H9 (cell line): ENCODE results near the gene STAMBP. TPM values are rescaled to one million over a fixed set of nuclear protein-coding genes. Genes with fewer than 3 reads are reported as not detected.

ENCODE experiments used
- DNase-seq: peaks from one replicate; pipeline ENCODE4 v3.0.0-alpha.2; 2017
- H2AFZ ChIP-seq: one replicate; pipeline ENCODE4 v1.6.1; 2013; ENCODE audit warnings: mild to moderate bottlenecking, low read length, control low read depth, moderate library complexity
- H2AK5ac ChIP-seq: 2 replicates; pipeline ENCODE4 v1.6.1; 2013; ENCODE audit warnings: low read length, control low read depth, mixed read lengths; ENCODE audit not compliant: insufficient read length
- H2BK120ac ChIP-seq: one replicate; pipeline ENCODE4 v1.6.1; 2013; ENCODE audit warnings: low read depth, mild to moderate bottlenecking, low read length, control low read depth, inconsistent platforms; ENCODE audit not compliant: poor library complexity, severe bottlenecking
- H2BK12ac ChIP-seq: 2 replicates; pipeline ENCODE4 v1.6.1; 2013; ENCODE audit warnings: low read length, control low read depth, mixed read lengths, low read depth; ENCODE audit not compliant: insufficient read length
- H2BK15ac ChIP-seq: 2 replicates; pipeline ENCODE4 v1.6.1; 2013; ENCODE audit warnings: low read depth, low read length, control low read depth
- H2BK20ac ChIP-seq: one replicate; pipeline ENCODE4 v1.6.1; 2013; ENCODE audit warnings: low read depth, mild to moderate bottlenecking, low read length, control low read depth, inconsistent platforms; ENCODE audit not compliant: poor library complexity, severe bottlenecking
- H2BK5ac ChIP-seq: 2 replicates; pipeline ENCODE4 v1.6.1; 2013; ENCODE audit warnings: low read length, control low read depth, mixed read lengths; ENCODE audit not compliant: insufficient read length
- H3K14ac ChIP-seq: 2 replicates; pipeline ENCODE4 v1.6.1; 2013; ENCODE audit warnings: low read length, control low read depth; ENCODE audit not compliant: insufficient read depth
- H3K18ac ChIP-seq: 2 replicates; pipeline ENCODE4 v1.6.1; 2013; ENCODE audit warnings: low read depth, mild to moderate bottlenecking, mixed read lengths, low read length, control low read depth; ENCODE audit not compliant: insufficient read length
- H3K23ac ChIP-seq: 2 replicates; pipeline ENCODE4 v1.6.1; 2013; ENCODE audit warnings: low read length, control low read depth, mixed read lengths, low read depth; ENCODE audit not compliant: insufficient read length
- H3K23me2 ChIP-seq: 2 replicates; pipeline ENCODE4 v1.6.1; 2013; ENCODE audit warnings: low read depth, mild to moderate bottlenecking, mixed read lengths, low read length, control low read depth; ENCODE audit not compliant: insufficient read length, poor library complexity, severe bottlenecking
- H3K27ac ChIP-seq: 2 replicates; pipeline ENCODE4 v1.5.1; 2013; ENCODE audit warnings: low read length, control low read depth, mixed read lengths, low read depth; ENCODE audit not compliant: insufficient read length
- H3K27me3 ChIP-seq: 2 replicates; pipeline ENCODE4 v1.6.1; 2013; ENCODE audit warnings: low read length, control low read depth, inconsistent platforms; ENCODE audit not compliant: insufficient read depth
- H3K4ac ChIP-seq: 2 replicates; pipeline ENCODE4 v1.6.1; 2013; ENCODE audit warnings: low read depth, mild to moderate bottlenecking, control low read depth, inconsistent platforms, low read length, moderate library complexity
- H3K4me1 ChIP-seq: 2 replicates; pipeline ENCODE4 v1.6.1; 2013; ENCODE audit warnings: low read length, control low read depth, inconsistent platforms; ENCODE audit not compliant: insufficient read depth
- H3K4me2 ChIP-seq: 2 replicates; pipeline ENCODE4 v1.6.1; 2013; ENCODE audit warnings: low read length, control low read depth, mixed read lengths; ENCODE audit not compliant: insufficient read length, insufficient read depth
- H3K56ac ChIP-seq: 2 replicates; pipeline ENCODE4 v1.6.1; 2013; ENCODE audit warnings: low read depth, mild to moderate bottlenecking, mixed read lengths, low read length, control low read depth; ENCODE audit not compliant: insufficient read length
- H3K79me1 ChIP-seq: 2 replicates; pipeline ENCODE4 v1.6.1; 2013; ENCODE audit warnings: low read depth, mild to moderate bottlenecking, moderate library complexity, low read length, control low read depth, inconsistent platforms; ENCODE audit not compliant: insufficient read depth, poor library complexity, severe bottlenecking
- H3K79me2 ChIP-seq: 2 replicates; pipeline ENCODE4 v1.6.1; 2013; ENCODE audit warnings: low read length, control low read depth, inconsistent platforms; ENCODE audit not compliant: insufficient read depth
- H3K9ac ChIP-seq: 2 replicates; pipeline ENCODE4 v1.6.1; 2013; ENCODE audit warnings: low read length, control low read depth, mixed read lengths; ENCODE audit not compliant: insufficient read length; ENCODE audit errors: extremely low read depth
- H3K9me3 ChIP-seq: one replicate; pipeline ENCODE4 v1.6.1; 2013; ENCODE audit warnings: low read depth, low read length, inconsistent platforms; ENCODE audit not compliant: control insufficient read depth
- H3T11ph ChIP-seq: one replicate; pipeline ENCODE4 v1.6.1; 2013; ENCODE audit warnings: mild to moderate bottlenecking, low read length, control low read depth, inconsistent platforms
- H4K20me1 ChIP-seq: one replicate; pipeline ENCODE4 v1.6.1; 2013; ENCODE audit not compliant: control insufficient read depth, insufficient read length, insufficient read depth
- H4K5ac ChIP-seq: 2 replicates; pipeline ENCODE4 v1.6.1; 2013; ENCODE audit warnings: low read depth, mild to moderate bottlenecking, mixed read lengths, low read length, control low read depth; ENCODE audit not compliant: insufficient read length
- H4K8ac ChIP-seq: replicated peaks from 2 replicates; pipeline ENCODE4 v1.6.1; 2013; ENCODE audit warnings: low read length, control low read depth, mixed read lengths, low read depth; ENCODE audit not compliant: insufficient read length
- H4K91ac ChIP-seq: 2 replicates; pipeline ENCODE4 v1.6.1; 2013; ENCODE audit warnings: low read depth, mild to moderate bottlenecking, moderate library complexity, mixed read lengths, low read length, control low read depth; ENCODE audit not compliant: insufficient read length
- H3K27ac Mint-ChIP-seq, 3 experiments: 2 replicates in 2 of 3; 3 replicates in 1 of 3; pipeline ENCODE4 v1.8.0; 2020 to 2021; ENCODE audit warnings: mixed read lengths in 3 of 3, mild to moderate bottlenecking in 1 of 3, moderate library complexity in 1 of 3
- H3K27me3 Mint-ChIP-seq: 2 replicates; pipeline ENCODE4 v1.8.0; 2021; ENCODE audit warnings: low read depth, mild to moderate bottlenecking, moderate library complexity, mixed read lengths
- H3K36me3 Mint-ChIP-seq, 3 experiments: 2 replicates in 2 of 3; 3 replicates in 1 of 3; pipeline ENCODE4 v1.8.0; 2020 to 2021; ENCODE audit warnings: low read depth in 3 of 3, mixed read lengths in 3 of 3; ENCODE audit not compliant: insufficient read depth in 1 of 3
- H3K4me1 Mint-ChIP-seq, 2 experiments: 2 replicates each; pipeline ENCODE4 v1.8.0; 2020; ENCODE audit warnings: mixed read lengths in 2 of 2
- H3K4me3 Mint-ChIP-seq, 2 experiments: 2 replicates in 1 of 2; 3 replicates in 1 of 2; pipeline ENCODE4 v1.8.0; 2020 to 2021; ENCODE audit warnings: mild to moderate bottlenecking in 2 of 2, mixed read lengths in 2 of 2, moderate library complexity in 1 of 2
- H3K9me3 Mint-ChIP-seq, 2 experiments: 2 replicates in 1 of 2; 3 replicates in 1 of 2; pipeline ENCODE4 v1.8.0; 2020; ENCODE audit warnings: mild to moderate bottlenecking in 2 of 2, mixed read lengths in 2 of 2, moderate library complexity in 1 of 2
- CTCF ChIP-seq: fragments of 200-600 bp; sonication (generic); conservative IDR thresholded peaks from 3 replicates; pipeline ENCODE4 v1.8.0; 2021; ENCODE audit warnings: antibody characterized with exemption, mild to moderate bottlenecking
- WGBS: extraction: QIAGEN DNeasy Blood & Tissue Kit; methylation state at CpG from one replicate; pipeline ENCODE4 v1.1.7; 2013; ENCODE audit warnings: missing lambda C conversion rate, low lambda C conversion rate, mixed read lengths; ENCODE audit not compliant: insufficient read length; ENCODE audit errors: extremely low coverage; 5-methylcytosine and 5-hydroxymethylcytosine counted together
- total RNA-seq: library from RNA; stranded (reverse); gene quantifications from 2 replicates; pipeline ENCODE4 v1.2.1, GENCODE V29; 2021

STAMBP gene
- total RNA-seq, 1 experiment from 2014 or later = 45.5 TPM

- Histone ChIP-seq H3K4me2 (no peak overlapping the region), H3T11ph (no peak overlapping the region)
- H3K27ac Mint-ChIP-seq = no peak overlapping the region
Observed at GRCh38 chr2:73851274-73851673, 22.5 kb downstream of the STAMBP start.

More at GRCh38 chr2:73851274-73851673, 22.5 kb downstream of the STAMBP start:
- no peak overlapping the region for H2BK120ac ChIP-seq
- no peaks in the 10 kb centered on the region for H3K4me1 ChIP-seq
- no peaks in the 10 kb centered on the region for H3K23me2 ChIP-seq
- Mint-ChIP-seq H3K27me3 (no peaks in the 10 kb centered on the region), H3K36me3 (peaks cover 26 to 62% (median 59%) of the 10 kb centered on the region in 3 experiments; a peak in 6 of 7 replicates), H3K4me1 (no peaks in the 10 kb centered on the region), H3K9me3 (no peaks in the 10 kb centered on the region), H3K4me3 (no peak overlapping the region)
- no peak overlapping the region for H4K91ac ChIP-seq
- no peak overlapping the region for H3K23ac ChIP-seq
- H3K27me3 ChIP-seq = no peaks in the 10 kb centered on the region
- no peaks in the 10 kb centered on the region for H3K79me2 ChIP-seq
- no peak overlapping the region for H3K4ac ChIP-seq
- no peak overlapping the region for H3K9ac ChIP-seq
- H4K5ac ChIP-seq = no peak overlapping the region
- H2AK5ac ChIP-seq = no peak overlapping the region
- peak; percentile 62 for TF ChIP-seq CTCF
- no peak overlapping the region for H4K8ac ChIP-seq
- no peak overlapping the region for H2BK12ac ChIP-seq
- no peak overlapping the region for H2BK20ac ChIP-seq
- no peak overlapping the region for H2BK5ac ChIP-seq
- no peak overlapping the region for H2AFZ ChIP-seq
- no peaks in the 10 kb centered on the region for H3K9me3 ChIP-seq
- H3K27ac ChIP-seq = no peak overlapping the region
- no CpG with 5 or more reads among the region's 3 CpGs for WGBS
- H2BK15ac ChIP-seq = no peak overlapping the region
- H3K18ac ChIP-seq = no peak overlapping the region
- H3K56ac ChIP-seq = no peak overlapping the region
- H4K20me1 ChIP-seq = no peaks in the 10 kb centered on the region
- H3K14ac ChIP-seq = no peak overlapping the region
- DNase-seq = no peak
- no peaks in the 10 kb centered on the region for H3K79me1 ChIP-seq
